SK-N-SH (cell line): ENCODE measurements around the gene NFIA. TPM values are rescaled to one million over a fixed set of nuclear protein-coding genes. Genes with fewer than 3 reads are reported as not detected.

ENCODE experiments used
- CTCF ChIA-PET: fragments of 300-600, 350-600 bp; formaldehyde crosslinking; extraction: SDS; loops from one replicate; lab custom pipeline; 2021; lab: Yijun Ruan, JAX
- POLR2A ChIA-PET: fragments of 350-600 bp; sonication (Branson Sonifier 250); formaldehyde crosslinking; extraction: SDS; loops from one replicate; lab custom pipeline; 2020; ENCODE audit warnings: antibody characterized with exemption, inconsistent platforms; lab: Yijun Ruan, JAX
- DNase-seq: peaks from one replicate; pipeline ENCODE4 v3.0.0; 2012
- H2AFZ ChIP-seq: fragments of 200-600 bp; sonication (generic); 2 replicates; pipeline ENCODE4 v1.8.1; 2016; ENCODE audit warnings: antibody characterized with exemption, mild to moderate bottlenecking, low read depth
- H3F3A ChIP-seq: fragments of 200-600 bp; sonication (generic); replicated peaks from 2 replicates; pipeline ENCODE3; 2016; ENCODE audit warnings: antibody characterized with exemption, mild to moderate bottlenecking; ENCODE audit not compliant: insufficient read depth
- H3K27ac ChIP-seq, 2 experiments: fragments of 200-500 bp in 1 of 2; fragments of 200-600 bp in 1 of 2; sonication (Bioruptor generic) in 1 of 2; sonication (generic), shearing (Covaris generic) in 1 of 2; 2 replicates each; pipeline versions ENCODE4 v1.5.1 to v1.6.1; 2014 to 2016; ENCODE audit warnings: low read depth in 2 of 2, inconsistent platforms in 1 of 2, low read length in 1 of 2, mild to moderate bottlenecking in 1 of 2, mixed read lengths in 1 of 2
- H3K27me3 ChIP-seq: fragments of 200-600 bp; sonication (generic), shearing (Covaris generic); 2 replicates; pipeline ENCODE4 v1.6.1; 2016; ENCODE audit warnings: mixed run types; ENCODE audit not compliant: insufficient read depth
- H3K36me3 ChIP-seq, 2 experiments: fragments of 200-500 bp in 1 of 2; fragments of 200-600 bp in 1 of 2; sonication (Bioruptor generic) in 1 of 2; sonication (generic) in 1 of 2; replicated peaks in 1 of 2; 2 replicates each; pipeline versions ENCODE3 to v1.5.1; 2014 to 2016; ENCODE audit warnings: low read length in 1 of 2, mild to moderate bottlenecking in 1 of 2; ENCODE audit not compliant: insufficient read depth in 2 of 2, control insufficient read depth in 1 of 2
- H3K4me1 ChIP-seq, 2 experiments: fragments of 200-500 bp in 1 of 2; fragments of 200-600 bp in 1 of 2; sonication (Bioruptor generic) in 1 of 2; sonication (generic), shearing (Covaris generic) in 1 of 2; 2 replicates each; pipeline versions ENCODE4 v1.5.1 to v1.6.1; 2014 to 2016; ENCODE audit warnings: low read depth in 1 of 2, low read length in 1 of 2, mixed run types in 1 of 2; ENCODE audit not compliant: insufficient read depth in 2 of 2, control insufficient read depth in 1 of 2
- H3K4me2 ChIP-seq: fragments of 200-600 bp; sonication (generic), shearing (Covaris generic); 2 replicates; pipeline ENCODE4 v1.6.1; 2017; ENCODE audit warnings: mixed run types
- H3K4me3 ChIP-seq, 2 experiments: fragments of 200-500 bp in 1 of 2; fragments of 200-600 bp in 1 of 2; sonication (Bioruptor generic) in 1 of 2; sonication (generic), shearing (Covaris generic) in 1 of 2; 2 replicates each; pipeline versions ENCODE4 v1.5.1 to v1.8.1; 2014 to 2016; ENCODE audit warnings: low read depth in 2 of 2, inconsistent platforms in 1 of 2, low read length in 1 of 2, mild to moderate bottlenecking in 1 of 2, mixed read lengths in 1 of 2, moderate library complexity in 1 of 2
- H3K79me2 ChIP-seq: fragments of 200-600 bp; sonication (generic); 2 replicates; pipeline ENCODE4 v1.8.1; 2017; ENCODE audit warnings: mild to moderate bottlenecking; ENCODE audit not compliant: insufficient read depth
- H3K9ac ChIP-seq: fragments of 200-600 bp; sonication (generic); 2 replicates; pipeline ENCODE4 v1.6.1; 2017; ENCODE audit warnings: mixed run types
- H3K9me2 ChIP-seq: fragments of 200-600 bp; sonication (generic); 2 replicates; pipeline ENCODE4 v1.6.1; 2017; ENCODE audit warnings: mixed run types
- H3K9me3 ChIP-seq: fragments of 200-600 bp; sonication (generic); 2 replicates; pipeline ENCODE4 v1.6.1; 2017; ENCODE audit warnings: mixed run types, mild to moderate bottlenecking, moderate library complexity
- H4K20me1 ChIP-seq: fragments of 200-600 bp; sonication (generic); 2 replicates; pipeline ENCODE4 v1.6.1; 2017; ENCODE audit warnings: mild to moderate bottlenecking, mixed run types; ENCODE audit not compliant: insufficient read depth
- ELF1 ChIP-seq: IDR thresholded peaks from 2 replicates; pipeline ENCODE4 v1.4.0; 2012
- GATA2 ChIP-seq: sonication (generic); formaldehyde crosslinking; IDR thresholded peaks from 2 replicates; pipeline ENCODE4 v1.5.0; 2020; ENCODE audit warnings: mild to moderate bottlenecking, missing genetic modification reagents
- MEF2A ChIP-seq: IDR thresholded peaks from 2 replicates; pipeline ENCODE4 v1.4.0; 2012; ENCODE audit warnings: low read depth, borderline replicate concordance
- POLR2AphosphoS5 ChIP-seq: IDR thresholded peaks from 2 replicates; pipeline ENCODE4 v1.6.1; 2012; ENCODE audit warnings: low read depth, low read length
- RCOR1 ChIP-seq: fragments of 150-350 bp; IDR thresholded peaks from 2 replicates; pipeline ENCODE4 v1.6.1; 2017; ENCODE audit warnings: antibody characterized with exemption, low read length
- RFX5 ChIP-seq: IDR thresholded peaks from 2 replicates; pipeline ENCODE4 v1.6.1; 2012; ENCODE audit warnings: mild to moderate bottlenecking, improper control_type of control experiment, low read length
- TAF1 ChIP-seq: IDR thresholded peaks from 2 replicates; pipeline ENCODE4 v1.6.1; 2012; ENCODE audit warnings: low read depth, mild to moderate bottlenecking, low read length, moderate library complexity, borderline replicate concordance
- TCF12 ChIP-seq: IDR thresholded peaks from 2 replicates; pipeline ENCODE4 v1.4.0; 2012
- TEAD4 ChIP-seq: IDR thresholded peaks from 2 replicates; pipeline ENCODE4 v1.4.0; 2012; ENCODE audit warnings: mild to moderate bottlenecking, borderline replicate concordance; ENCODE audit not compliant: insufficient read depth
- WGBS: methylation state at CpG from one replicate; pipeline ENCODE4 v1.1.6; 2017; ENCODE audit warnings: low lambda C conversion rate; 5-methylcytosine and 5-hydroxymethylcytosine counted together
- polyA plus RNA-seq, 3 experiments: library from polyadenylated mRNA; depleted of rRNA; stranded (reverse); fragments of >200 nt; gene quantifications; 2 replicates each; pipeline ENCODE4 v1.2.3, GENCODE V29; 2012
- TF ChIP-seq, protein P1 (sequence below): fragments of 150-350 bp; IDR thresholded peaks from 2 replicates; pipeline ENCODE4 v1.6.1; 2017; ENCODE audit warnings: antibody characterized with exemption, low read length, low read depth, borderline replicate concordance
- TF ChIP-seq, protein P2 (sequence below): fragments of 200-600 bp; sonication (generic); IDR thresholded peaks from 2 replicates; pipeline ENCODE4 v1.6.1; 2017; ENCODE audit warnings: antibody characterized with exemption, mild to moderate bottlenecking, moderate library complexity
- TF ChIP-seq, protein P3 (sequence below): IDR thresholded peaks from 2 replicates; pipeline ENCODE4; 2012

The NFIA gene
- polyA plus RNA-seq, 1 of the 3 experiments (the other 2 are of a cell fraction), result 3.3 TPM

DNA sequence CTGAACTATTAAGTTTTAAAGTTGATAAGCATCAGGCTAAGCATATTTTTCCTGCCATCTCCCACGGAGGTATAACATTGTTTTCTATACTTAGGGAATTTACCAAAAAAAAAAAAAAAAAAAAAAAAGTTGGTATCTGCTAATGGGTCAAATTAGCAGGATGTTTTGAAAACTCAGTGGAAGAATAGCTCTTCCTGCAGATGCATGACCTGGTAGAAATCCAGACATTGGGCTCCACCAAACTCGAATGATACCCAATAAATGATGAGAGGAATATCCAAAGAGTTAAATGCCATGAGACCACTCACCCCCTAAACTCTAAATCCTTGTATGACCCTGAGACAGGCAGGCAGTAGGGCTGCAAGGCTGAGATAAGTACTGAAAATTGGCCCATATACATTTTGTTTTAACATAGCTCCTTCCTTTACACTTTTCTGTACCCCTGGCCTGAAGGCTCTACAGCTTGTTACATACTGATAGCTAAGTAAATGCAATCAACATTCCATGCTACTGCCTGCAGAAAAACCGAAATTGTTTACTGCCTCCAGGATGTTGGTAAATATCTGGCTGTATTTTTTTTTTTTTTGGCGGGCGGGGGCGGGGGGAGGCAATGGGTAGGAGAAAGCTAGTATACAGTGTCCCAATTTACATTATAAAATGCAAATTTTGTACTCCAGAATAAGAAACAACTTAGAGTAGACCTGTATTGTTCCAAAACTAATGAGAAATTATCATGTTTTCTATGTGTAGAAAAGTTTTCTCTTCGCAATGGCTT is 57.6 kb downstream of the NFIA start:
- peaks cover 19 to 46% of the 10 kb centered on the region in 2 experiments; a peak in 3 of 4 replicates for H3K4me1 ChIP-seq
- H3K36me3 ChIP-seq, result no peaks in the 10 kb centered on the region
- TF ChIP-seq TCF12 (no peak), ELF1 (no peak), POLR2AphosphoS5 (no peak), TAF1 (no peak), RFX5 (no peak), MEF2A (no peak), TEAD4 (no peak), GATA2 (no peak), RCOR1 (no peak)
- TF ChIP-seq, protein P1, sequence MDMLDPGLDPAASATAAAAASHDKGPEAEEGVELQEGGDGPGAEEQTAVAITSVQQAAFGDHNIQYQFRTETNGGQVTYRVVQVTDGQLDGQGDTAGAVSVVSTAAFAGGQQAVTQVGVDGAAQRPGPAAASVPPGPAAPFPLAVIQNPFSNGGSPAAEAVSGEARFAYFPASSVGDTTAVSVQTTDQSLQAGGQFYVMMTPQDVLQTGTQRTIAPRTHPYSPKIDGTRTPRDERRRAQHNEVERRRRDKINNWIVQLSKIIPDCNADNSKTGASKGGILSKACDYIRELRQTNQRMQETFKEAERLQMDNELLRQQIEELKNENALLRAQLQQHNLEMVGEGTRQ, result no peak
- TF ChIP-seq, protein P2, sequence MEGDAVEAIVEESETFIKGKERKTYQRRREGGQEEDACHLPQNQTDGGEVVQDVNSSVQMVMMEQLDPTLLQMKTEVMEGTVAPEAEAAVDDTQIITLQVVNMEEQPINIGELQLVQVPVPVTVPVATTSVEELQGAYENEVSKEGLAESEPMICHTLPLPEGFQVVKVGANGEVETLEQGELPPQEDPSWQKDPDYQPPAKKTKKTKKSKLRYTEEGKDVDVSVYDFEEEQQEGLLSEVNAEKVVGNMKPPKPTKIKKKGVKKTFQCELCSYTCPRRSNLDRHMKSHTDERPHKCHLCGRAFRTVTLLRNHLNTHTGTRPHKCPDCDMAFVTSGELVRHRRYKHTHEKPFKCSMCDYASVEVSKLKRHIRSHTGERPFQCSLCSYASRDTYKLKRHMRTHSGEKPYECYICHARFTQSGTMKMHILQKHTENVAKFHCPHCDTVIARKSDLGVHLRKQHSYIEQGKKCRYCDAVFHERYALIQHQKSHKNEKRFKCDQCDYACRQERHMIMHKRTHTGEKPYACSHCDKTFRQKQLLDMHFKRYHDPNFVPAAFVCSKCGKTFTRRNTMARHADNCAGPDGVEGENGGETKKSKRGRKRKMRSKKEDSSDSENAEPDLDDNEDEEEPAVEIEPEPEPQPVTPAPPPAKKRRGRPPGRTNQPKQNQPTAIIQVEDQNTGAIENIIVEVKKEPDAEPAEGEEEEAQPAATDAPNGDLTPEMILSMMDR, result no peak
- TF ChIP-seq, protein P3, sequence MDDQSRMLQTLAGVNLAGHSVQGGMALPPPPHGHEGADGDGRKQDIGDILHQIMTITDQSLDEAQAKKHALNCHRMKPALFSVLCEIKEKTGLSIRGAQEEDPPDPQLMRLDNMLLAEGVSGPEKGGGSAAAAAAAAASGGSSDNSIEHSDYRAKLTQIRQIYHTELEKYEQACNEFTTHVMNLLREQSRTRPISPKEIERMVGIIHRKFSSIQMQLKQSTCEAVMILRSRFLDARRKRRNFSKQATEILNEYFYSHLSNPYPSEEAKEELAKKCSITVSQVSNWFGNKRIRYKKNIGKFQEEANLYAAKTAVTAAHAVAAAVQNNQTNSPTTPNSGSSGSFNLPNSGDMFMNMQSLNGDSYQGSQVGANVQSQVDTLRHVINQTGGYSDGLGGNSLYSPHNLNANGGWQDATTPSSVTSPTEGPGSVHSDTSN, result no peak
- no peaks in the 10 kb centered on the region for H3K9me3 ChIP-seq
- H3K27ac ChIP-seq, result peak overlapping the region in 1 of 2 experiments; percentile 74; a peak in 3 of 4 replicates
- H3K79me2 ChIP-seq, result no peaks in the 10 kb centered on the region; the same call in 1 of the 2 replicates
- H3K4me3 ChIP-seq, result no peak overlapping the region; a peak in 1 of 4 replicates
- ChIA-PET CTCF (interaction anchor here (0.7 to 1.7 kb wide), 5 partner anchors 18 to 1380 kb away, joined by 3 to 4 read pairs (median 3); no protein-coding TSS in a partner anchor), POLR2A (interaction anchor here (0.6 kb wide), 1 partner anchor 131 kb away, joined by 3 read pairs; no protein-coding TSS in a partner anchor)
- WGBS, result 71% methylated on average over 7 of the region's 7 CpGs
- H2AFZ ChIP-seq, result 0 out of 2 replicates have a peak overlapping the region, but pooled peaks have one; percentile 69
- H3F3A ChIP-seq, result peaks cover 26% of the 10 kb centered on the region
- peak overlapping the region; percentile 68 for H3K4me2 ChIP-seq
- no peak for DNase-seq
- H4K20me1 ChIP-seq, result no peaks in the 10 kb centered on the region
- no peaks in the 10 kb centered on the region for H3K9me2 ChIP-seq
- H3K9ac ChIP-seq, result peak overlapping the region; percentile 10; the same call in 1 of the 2 replicates
- H3K27me3 ChIP-seq, result no peaks in the 10 kb centered on the region
